ENCODE data around the gene LHX4. TPM values are rescaled to one million over a fixed set of nuclear protein-coding genes. Genes with fewer than 3 reads are reported as not detected.

The LHX4 gene
- total and polyA plus RNA-seq, 2 of the 13 experiments (the other 11 are each of a cell fraction or from before 2014, with no cell fraction given): 0.03 to 0.07 TPM

- no peak for FAIRE-seq
- 74% methylated on average over 3 of the region's 3 CpGs for WGBS (ENCODE audit: low lambda C conversion rate)
- CTCF ChIA-PET (ENCODE audit: low intra/inter-chr PET ratio, low total read pairs): no interaction called here
- TF ChIP-seq POGZ (CRISPR knock-in tag; IDR thresholded peaks at IDR 0.05): peak; percentile 47; the same call in 1 of the 2 replicates
- TF ChIP-seq KMT2A (CRISPR knock-in tag; IDR thresholded peaks at IDR 0.05): no peak
- no peak for TF ChIP-seq NFE2L1 (CRISPR knock-in tag; IDR thresholded peaks at IDR 0.05; ENCODE audit: borderline replicate concordance)
- TF ChIP-seq MED13 (CRISPR knock-in tag; IDR thresholded peaks at IDR 0.05): no peak
- no peak for TF ChIP-seq E2F1 (CRISPR knock-in tag; IDR thresholded peaks at IDR 0.05)
- TF ChIP-seq RELA (CRISPR knock-in tag; IDR thresholded peaks at IDR 0.05): no peak
- TF ChIP-seq AGO2 (optimal IDR thresholded peaks at IDR 0.05; ENCODE audit: low read depth, low read length): no peak
- no peak for TF ChIP-seq ZFP36 (IDR thresholded peaks at IDR 0.05; ENCODE audit: borderline replicate concordance, low read depth, low read length, partially characterized antibody)
- no peak for TF ChIP-seq HNF1B (CRISPR knock-in tag; IDR thresholded peaks at IDR 0.05)
- TF ChIP-seq HMG20A (CRISPR knock-in tag; IDR thresholded peaks at IDR 0.05; ENCODE audit: borderline replicate concordance): peak; percentile 18; the same call in 1 of the 2 replicates
- TF ChIP-seq ATF4 (CRISPR knock-in tag; IDR thresholded peaks at IDR 0.05): 0 out of 4 replicates have a peak, but pooled peaks of 1 of the 2 experiments have one; percentile 24
- TF ChIP-seq FLYWCH1 (CRISPR knock-in tag; IDR thresholded peaks at IDR 0.05): no peak
- peak; percentile 89 for TF ChIP-seq ZNF460 (CRISPR knock-in tag; IDR thresholded peaks at IDR 0.05; ENCODE audit: borderline replicate concordance)
- no peak for TF ChIP-seq REXO4 (CRISPR knock-in tag; IDR thresholded peaks at IDR 0.05; ENCODE audit: borderline replicate concordance)
- TF ChIP-seq FIP1L1 (IDR thresholded peaks at IDR 0.05; ENCODE audit: borderline replicate concordance, insufficient read depth, low read depth, low read length): no peak
- peak; percentile 53; the same call in 1 of the 2 replicates for TF ChIP-seq ZMYM4 (CRISPR knock-in tag; IDR thresholded peaks at IDR 0.05)
- TF ChIP-seq STAT5B (CRISPR knock-in tag; IDR thresholded peaks at IDR 0.05): no peak
- TF ChIP-seq ZNF850 (CRISPR knock-in tag; conservative IDR thresholded peaks at IDR 0.05): no peak
- TF ChIP-seq HOXA3 (CRISPR knock-in tag; IDR thresholded peaks at IDR 0.05): peak; percentile 51; the same call in 1 of the 2 replicates
- TF ChIP-seq NCOA2 (CRISPR knock-in tag; IDR thresholded peaks at IDR 0.05): peak; percentile 38; the same call in 1 of the 2 replicates
- TF ChIP-seq ZNF510 (CRISPR knock-in tag; IDR thresholded peaks at IDR 0.05; ENCODE audit: low read depth): no peak
- TF ChIP-seq BCL6 (CRISPR knock-in tag; IDR thresholded peaks at IDR 0.05): no peak; the same call in 1 of the 2 replicates
- no peak for TF ChIP-seq IRF2 (CRISPR knock-in tag; IDR thresholded peaks at IDR 0.05)
These were observed 80.0 kb downstream of the LHX4 start for GRCh38 chr1:180310095-180310494.

More at GRCh38 chr1:180310095-180310494, 80.0 kb downstream of the LHX4 start:
- no peak overlapping the region for H2AFZ ChIP-seq (ENCODE audit: low read length)
- no peaks in the 10 kb centered on the region for H3K9me3 ChIP-seq (ENCODE audit: low read length)
- intact Hi-C loops (cut with micrococcal nuclease; ENCODE audit: unreplicated experiment): no loop called here
- H3K79me2 ChIP-seq (ENCODE audit: insufficient read depth, low read length): no peaks in the 10 kb centered on the region
- H3K27me3 ChIP-seq (ENCODE audit: control insufficient read depth in 1 of 2, insufficient read depth in 2 of 2, low read length in 2 of 2): no peaks in the 10 kb centered on the region
- peak; percentile 52 for DNase-seq (ENCODE audit: low spot score)
- BruUV-seq (replicated peaks): no TSS peak
- no peak overlapping the region for H3K9ac ChIP-seq (ENCODE audit: insufficient read depth, low read depth, low read length)
- in situ Hi-C loops (cut with HindIII; ENCODE audit: extremely low pct_ligation_motif_present, low pct_unique_long_range_greater_than_20kb): no loop called here
- H4K20me1 ChIP-seq (ENCODE audit: insufficient read depth, low read length): no peaks in the 10 kb centered on the region
- POLR2A ChIA-PET: no interaction called here
- H3K4me3 ChIP-seq (replicated peaks in 1 of 3; ENCODE audit: insufficient read depth in 1 of 3, low read depth in 2 of 3, low read length in 3 of 3): no peak overlapping the region
- ATAC-seq: peak; percentile 56
- H3K4me2 ChIP-seq (ENCODE audit: low read depth, low read length): no peak overlapping the region
- H3K27ac ChIP-seq (ENCODE audit: extremely low read length, insufficient read depth, low read length): peak overlapping the region; percentile 49
- peaks cover 37% of the 10 kb centered on the region for H3K4me1 ChIP-seq (ENCODE audit: insufficient read depth, low read length)
- peaks cover 3 to 6% of the 10 kb centered on the region in 2 experiments; a peak in 2 of 5 replicates for H3K36me3 ChIP-seq (replicated peaks in 1 of 2; ENCODE audit: control insufficient read depth in 1 of 2, insufficient read depth in 2 of 2, low read length in 2 of 2)
